Panc1 (cell line): ENCODE measurements around the gene NNMT.

Source experiments
- TCF7L2 ChIP-seq: IDR thresholded peaks from 2 replicates; pipeline ENCODE4 v1.6.1; 2011; ENCODE audit warnings: mild to moderate bottlenecking, low read depth, low read length, inconsistent platforms
- TF ChIP-seq, protein P1 (sequence below): fragments of 450-650 bp; IDR thresholded peaks from 2 replicates; pipeline ENCODE4 v1.5.1; 2017; ENCODE audit warnings: mild to moderate bottlenecking

GRCh38 chr11:114293201-114293711, 2.9 kb upstream of the NNMT start:
- TF ChIP-seq, protein P1, sequence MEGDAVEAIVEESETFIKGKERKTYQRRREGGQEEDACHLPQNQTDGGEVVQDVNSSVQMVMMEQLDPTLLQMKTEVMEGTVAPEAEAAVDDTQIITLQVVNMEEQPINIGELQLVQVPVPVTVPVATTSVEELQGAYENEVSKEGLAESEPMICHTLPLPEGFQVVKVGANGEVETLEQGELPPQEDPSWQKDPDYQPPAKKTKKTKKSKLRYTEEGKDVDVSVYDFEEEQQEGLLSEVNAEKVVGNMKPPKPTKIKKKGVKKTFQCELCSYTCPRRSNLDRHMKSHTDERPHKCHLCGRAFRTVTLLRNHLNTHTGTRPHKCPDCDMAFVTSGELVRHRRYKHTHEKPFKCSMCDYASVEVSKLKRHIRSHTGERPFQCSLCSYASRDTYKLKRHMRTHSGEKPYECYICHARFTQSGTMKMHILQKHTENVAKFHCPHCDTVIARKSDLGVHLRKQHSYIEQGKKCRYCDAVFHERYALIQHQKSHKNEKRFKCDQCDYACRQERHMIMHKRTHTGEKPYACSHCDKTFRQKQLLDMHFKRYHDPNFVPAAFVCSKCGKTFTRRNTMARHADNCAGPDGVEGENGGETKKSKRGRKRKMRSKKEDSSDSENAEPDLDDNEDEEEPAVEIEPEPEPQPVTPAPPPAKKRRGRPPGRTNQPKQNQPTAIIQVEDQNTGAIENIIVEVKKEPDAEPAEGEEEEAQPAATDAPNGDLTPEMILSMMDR: no peak
- TF ChIP-seq TCF7L2: no peak
